IMR-90 (cell line): ENCODE results near the gene IL19. TPM values are rescaled to one million over a fixed set of nuclear protein-coding genes. Genes with fewer than 3 reads are reported as not detected.

Experiments
- ATAC-seq: fragments of 200-7000 bp; cut with Tn5 transposase; 2 replicates; pipeline ENCODE4 v1.9.1; 2020; ENCODE audit warnings: low read depth, mild to moderate bottlenecking, moderate library complexity
- BruUV-seq: library from RNA; stranded (reverse); fragments of 400-500 nt; replicated peaks from 2 replicates; lab custom pipeline; 2021; lab: Mats Ljungman, UMichigan
- CTCF ChIA-PET: fragments of 300-600 bp; formaldehyde crosslinking; extraction: SDS; loops from one replicate; lab custom pipeline; 2021; ENCODE audit warnings: antibody characterized with exemption; lab: Yijun Ruan, JAX
- POLR2A ChIA-PET: fragments of 300-600 bp; sonication (Branson Sonifier 250); formaldehyde crosslinking; loops from one replicate; lab custom pipeline; 2022; ENCODE audit warnings: antibody characterized with exemption; ENCODE audit not compliant: unreplicated experiment; lab: Charles Lee
- DNase-seq: peaks from one replicate; pipeline ENCODE4 v3.0.0; 2013
- H2AFZ ChIP-seq: replicated peaks from 2 replicates; pipeline ENCODE3; 2013; ENCODE audit warnings: low read length, mild to moderate bottlenecking; ENCODE audit not compliant: poor library complexity
- H2AK5ac ChIP-seq: 2 replicates; pipeline ENCODE4 v1.6.1; 2013; ENCODE audit warnings: low read depth, low read length, inconsistent platforms
- H2AK9ac ChIP-seq: replicated peaks from 2 replicates; pipeline ENCODE3; 2013; ENCODE audit warnings: mild to moderate bottlenecking, low read depth, low read length, moderate library complexity; ENCODE audit not compliant: poor library complexity
- H2BK120ac ChIP-seq: 2 replicates; pipeline ENCODE4 v1.6.1; 2013; ENCODE audit warnings: low read depth, low read length, inconsistent platforms
- H2BK15ac ChIP-seq: 3 replicates; pipeline ENCODE4 v1.6.1; 2013; ENCODE audit warnings: low read depth, low read length, inconsistent platforms
- H2BK20ac ChIP-seq: 2 replicates; pipeline ENCODE4 v1.6.1; 2013; ENCODE audit warnings: low read depth, mild to moderate bottlenecking, inconsistent platforms, low read length, moderate library complexity
- H2BK5ac ChIP-seq: 2 replicates; pipeline ENCODE4 v1.6.1; 2013; ENCODE audit warnings: mild to moderate bottlenecking, low read depth, low read length, inconsistent platforms; ENCODE audit not compliant: poor library complexity, severe bottlenecking
- H3K14ac ChIP-seq: replicated peaks from 2 replicates; pipeline ENCODE4 v1.6.1; 2013; ENCODE audit warnings: low read depth, low read length, inconsistent platforms
- H3K18ac ChIP-seq: 2 replicates; pipeline ENCODE4 v1.6.1; 2013; ENCODE audit warnings: low read depth, low read length, control low read depth
- H3K23ac ChIP-seq: 2 replicates; pipeline ENCODE4 v1.6.1; 2013; ENCODE audit warnings: low read depth, low read length, inconsistent platforms
- H3K27ac ChIP-seq: 2 replicates; pipeline ENCODE4 v1.5.1; 2013; ENCODE audit warnings: mild to moderate bottlenecking, control low read depth, low read length; ENCODE audit not compliant: insufficient read depth
- H3K27me3 ChIP-seq: 2 replicates; pipeline ENCODE4 v1.6.1; 2013; ENCODE audit warnings: low read length; ENCODE audit not compliant: control insufficient read depth, insufficient read depth
- H3K36me3 ChIP-seq: 2 replicates; pipeline ENCODE4 v1.6.1; 2013; ENCODE audit warnings: low read length, mixed read lengths; ENCODE audit not compliant: control insufficient read depth, insufficient read depth
- H3K4ac ChIP-seq: 2 replicates; pipeline ENCODE4 v1.6.1; 2013; ENCODE audit warnings: low read depth, low read length, inconsistent platforms
- H3K4me1 ChIP-seq: 2 replicates; pipeline ENCODE4 v1.6.1; 2013; ENCODE audit warnings: low read length, mixed read lengths; ENCODE audit not compliant: control insufficient read depth, insufficient read depth
- H3K4me2 ChIP-seq: 2 replicates; pipeline ENCODE4 v1.6.1; 2013; ENCODE audit warnings: low read depth, mild to moderate bottlenecking, control low read depth, low read length, moderate library complexity
- H3K4me3 ChIP-seq: 2 replicates; pipeline ENCODE4 v1.5.1; 2013; ENCODE audit warnings: low read depth, mild to moderate bottlenecking, control low read depth, low read length, moderate library complexity; ENCODE audit not compliant: insufficient read depth
- H3K56ac ChIP-seq: 2 replicates; pipeline ENCODE4 v1.6.1; 2013; ENCODE audit warnings: low read length, inconsistent platforms; ENCODE audit not compliant: insufficient read depth; ENCODE audit errors: extremely low read depth
- H3K79me1 ChIP-seq, 2 experiments: 2 replicates each; pipeline ENCODE4 v1.6.1; 2013; ENCODE audit warnings: low read length in 2 of 2, inconsistent platforms in 1 of 2, low read depth in 1 of 2
- H3K9ac ChIP-seq: 2 replicates; pipeline ENCODE4 v1.6.1; 2013; ENCODE audit warnings: low read depth, low read length, control low read depth
- H3K9me1 ChIP-seq: 2 replicates; pipeline ENCODE4 v1.6.1; 2013; ENCODE audit warnings: low read length, inconsistent platforms; ENCODE audit not compliant: insufficient read depth
- H3K9me3 ChIP-seq: 2 replicates; pipeline ENCODE4 v1.6.1; 2013; ENCODE audit warnings: low read length; ENCODE audit not compliant: control insufficient read depth, insufficient read depth
- H4K20me1 ChIP-seq: 2 replicates; pipeline ENCODE4 v1.6.1; 2013; ENCODE audit warnings: low read length, inconsistent platforms; ENCODE audit not compliant: insufficient read depth
- H4K5ac ChIP-seq: 2 replicates; pipeline ENCODE4 v1.6.1; 2013; ENCODE audit warnings: mild to moderate bottlenecking, low read depth, low read length, control low read depth
- H4K8ac ChIP-seq, 2 experiments: 2 replicates each; pipeline ENCODE4 v1.6.1; 2013; ENCODE audit warnings: low read depth in 2 of 2, low read length in 2 of 2, control low read depth in 1 of 2, inconsistent platforms in 1 of 2
- H4K91ac ChIP-seq: 2 replicates; pipeline ENCODE4 v1.6.1; 2013; ENCODE audit warnings: low read depth, low read length, inconsistent platforms; ENCODE audit not compliant: insufficient read depth
- MXI1 ChIP-seq: IDR thresholded peaks from 2 replicates; pipeline ENCODE4 v1.6.1; 2012; ENCODE audit warnings: low read depth, mild to moderate bottlenecking, low read length, moderate library complexity, borderline replicate concordance
- NFE2L2 ChIP-seq: fragments of 150-350 bp; IDR thresholded peaks from 2 replicates; pipeline ENCODE4 v1.6.1; 2016; ENCODE audit warnings: low read depth, mild to moderate bottlenecking, low read length
- RAD21 ChIP-seq: IDR thresholded peaks from 2 replicates; pipeline ENCODE4 v1.6.1; 2012; ENCODE audit warnings: low read length, improper control_type of control experiment
- WGBS, 2 experiments: methylation state at CpG; one replicate each; pipeline versions ENCODE4 v1.1.5 to v1.1.7; 2013; ENCODE audit warnings: missing lambda C conversion rate in 2 of 2; ENCODE audit not compliant: insufficient read length in 1 of 2; ENCODE audit errors: extremely low coverage in 2 of 2; 5-methylcytosine and 5-hydroxymethylcytosine counted together
- dilution Hi-C: fragments of 300-500 bp; cut with HindIII; formaldehyde crosslinking; loops from one replicate; pipeline ENCODE4 v1.14.3; 2018; ENCODE audit warnings: low sequenced_read_pairs; ENCODE audit not compliant: unreplicated experiment
- in situ Hi-C: fragments of 300-500 bp; cut with MboI; formaldehyde crosslinking; loops from 3 replicates; pipeline ENCODE4 v1.14.3; 2019; ENCODE audit warnings: low sequenced_read_pairs, inconsistent platforms, mixed read lengths
- intact Hi-C: fragments of 100-400 bp; cut with micrococcal nuclease; formaldehyde crosslinking; loops from 2 replicates; pipeline ENCODE4 v1.10.0; 2022
- polyA plus RNA-seq, 3 experiments: library from polyadenylated mRNA; depleted of rRNA; stranded (reverse); fragments of >200 nt; gene quantifications; 2 replicates each; pipeline ENCODE4 v1.2.3, GENCODE V29; 2012; ENCODE audit warnings: low replicate concordance in 1 of 3
- total RNA-seq: library from RNA; depleted of rRNA; stranded (reverse); fragments of >200 nt; gene quantifications from 2 replicates; pipeline ENCODE4 v1.2.3, GENCODE V29; 2012

IL19 gene
- total and polyA plus RNA-seq, 2 of the 4 experiments (the other 2 are of a cell fraction): not detected

DNA sequence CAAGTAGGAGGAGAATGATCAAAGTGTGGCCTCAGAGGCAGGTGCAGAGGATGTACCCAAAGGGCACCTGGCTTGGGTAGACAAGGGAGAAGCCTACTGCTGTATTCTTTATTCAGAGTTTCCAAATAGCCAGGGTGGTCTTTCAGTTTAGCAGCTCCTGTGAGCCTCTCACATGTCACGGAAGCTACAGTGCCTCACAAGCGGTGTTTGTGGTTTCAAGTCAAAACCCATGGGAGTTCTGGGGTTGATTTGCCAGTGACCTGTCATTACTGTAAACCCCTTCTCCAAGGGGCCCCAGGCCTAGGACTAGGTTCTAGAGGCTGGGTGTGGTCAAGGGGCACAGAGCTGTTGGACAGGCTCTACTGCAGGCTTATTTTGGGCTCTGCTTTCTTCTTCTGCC is 11.9 kb downstream of the IL19 start:
- TF ChIP-seq RAD21 (no peak), NFE2L2 (no peak), MXI1 (no peak)
- no peak overlapping the region for H2BK5ac ChIP-seq
- H3K79me1 ChIP-seq: no peaks in the 10 kb centered on the region
- no peak overlapping the region for H4K5ac ChIP-seq
- no peak overlapping the region for H2AK5ac ChIP-seq
- POLR2A ChIA-PET: no interaction called here
- no peak overlapping the region for H3K23ac ChIP-seq
- peaks cover 2% of the 10 kb centered on the region; the same call in 1 of the 2 replicates for H3K9me1 ChIP-seq
- H3K14ac ChIP-seq: no peak overlapping the region
- no peak overlapping the region for H3K4me3 ChIP-seq
- H2AFZ ChIP-seq: no peak overlapping the region
- H3K4me1 ChIP-seq: no peaks in the 10 kb centered on the region
- no peak overlapping the region for H2BK20ac ChIP-seq
- intact Hi-C loops: no loop called here
- no peaks in the 10 kb centered on the region for H3K9me3 ChIP-seq
- no peak overlapping the region for H3K18ac ChIP-seq
- CTCF ChIA-PET: no interaction called here
- H3K27me3 ChIP-seq: peaks cover 2% of the 10 kb centered on the region
- no peak overlapping the region for H4K8ac ChIP-seq
- WGBS, 2 experiments: no CpG with 5 or more reads among the region's 2 CpGs
- no peak overlapping the region for H3K27ac ChIP-seq
- no peak overlapping the region for H3K9ac ChIP-seq
- H3K36me3 ChIP-seq: no peaks in the 10 kb centered on the region
- no peak overlapping the region for H3K4me2 ChIP-seq
- DNase-seq (no peak), ATAC-seq (no peak)
- dilution Hi-C loops: no loop called here
- H4K91ac ChIP-seq: no peak overlapping the region
- H2BK15ac ChIP-seq: no peak overlapping the region
- H2AK9ac ChIP-seq: no peak overlapping the region
- H2BK120ac ChIP-seq: no peak overlapping the region
- H4K20me1 ChIP-seq: no peaks in the 10 kb centered on the region
- H3K56ac ChIP-seq: no peak overlapping the region
- BruUV-seq: no TSS peak
- H3K4ac ChIP-seq: no peak overlapping the region
- in situ Hi-C loops: no loop called here
